Neural cell (in vitro differentiated cells): ENCODE measurements around the gene SYNPO2. TPM values are rescaled to one million over a fixed set of nuclear protein-coding genes. Genes with fewer than 3 reads are reported as not detected.

Experiments used
- H2AFZ ChIP-seq: fragments of 200-600, 300-800 bp; sonication (generic), shearing (Covaris generic); 2 replicates; pipeline ENCODE4 v1.6.0; 2014; ENCODE audit warnings: low read depth, mild to moderate bottlenecking, antibody characterized with exemption, low read length, moderate library complexity
- H3F3A ChIP-seq: fragments of 200-600 bp; shearing (Covaris generic); 2 replicates; pipeline ENCODE4 v1.6.1; 2016; ENCODE audit warnings: mild to moderate bottlenecking, moderate library complexity, mixed read lengths, antibody characterized with exemption, low read length; ENCODE audit not compliant: insufficient read depth, poor library complexity, severe bottlenecking
- H3K27ac ChIP-seq: fragments of 200-600, 300-800 bp; sonication (generic), shearing (Covaris generic); 2 replicates; pipeline ENCODE4 v1.5.1; 2014; ENCODE audit warnings: mild to moderate bottlenecking, low read length, moderate library complexity
- H3K27me3 ChIP-seq: fragments of 300-800, 200-600 bp; sonication (generic), shearing (Covaris generic); 2 replicates; pipeline ENCODE4 v1.6.0; 2014; ENCODE audit warnings: mild to moderate bottlenecking, low read depth, low read length, moderate library complexity; ENCODE audit not compliant: insufficient read depth
- H3K36me3 ChIP-seq: fragments of 300-800, 200-600 bp; sonication (generic), shearing (Covaris generic); 2 replicates; pipeline ENCODE4 v1.5.1; 2014; ENCODE audit warnings: mild to moderate bottlenecking, antibody characterized with exemption, low read length, moderate library complexity; ENCODE audit not compliant: insufficient read depth
- H3K4me2 ChIP-seq: fragments of 300-800, 200-600 bp; sonication (generic), shearing (Covaris generic); 2 replicates; pipeline ENCODE4 v1.6.0; 2014; ENCODE audit warnings: mild to moderate bottlenecking, low read length
- H3K4me3 ChIP-seq: fragments of 300-800, 200-600 bp; sonication (generic), shearing (Covaris generic); 2 replicates; pipeline ENCODE4 v1.5.1; 2014; ENCODE audit warnings: mild to moderate bottlenecking, low read length, moderate library complexity
- H3K79me2 ChIP-seq: fragments of 200-600 bp; shearing (Covaris generic); replicated peaks from 2 replicates; pipeline ENCODE4 v1.6.0; 2014; ENCODE audit warnings: mild to moderate bottlenecking, low read length, moderate library complexity; ENCODE audit not compliant: insufficient read depth
- H3K9ac ChIP-seq: fragments of 300-800, 200-600 bp; sonication (generic), shearing (Covaris generic); 2 replicates; pipeline ENCODE4 v1.6.1; 2016; ENCODE audit warnings: mild to moderate bottlenecking, low read length, mixed read lengths
- H3K9me2 ChIP-seq: fragments of 200-600 bp; shearing (Covaris generic); 2 replicates; pipeline ENCODE4 v1.6.1; 2016; ENCODE audit warnings: mild to moderate bottlenecking, low read length, mixed read lengths; ENCODE audit not compliant: insufficient read depth
- H3K9me3 ChIP-seq: fragments of 200-600, 300-800 bp; sonication (generic), shearing (Covaris generic); 2 replicates; pipeline ENCODE4 v1.6.1; 2016; ENCODE audit warnings: mild to moderate bottlenecking, mixed run types, low read length, moderate library complexity, mixed read lengths
- H4K20me1 ChIP-seq: fragments of 200-600 bp; shearing (Covaris generic); 2 replicates; pipeline ENCODE4 v1.6.1; 2016; ENCODE audit warnings: mild to moderate bottlenecking, mixed run types; ENCODE audit not compliant: insufficient read depth
- CTCF ChIP-seq: fragments of 450-650 bp; IDR thresholded peaks from 2 replicates; pipeline ENCODE4 v1.5.1; 2014; ENCODE audit warnings: antibody characterized with exemption, mild to moderate bottlenecking, moderate library complexity; ENCODE audit not compliant: poor library complexity, severe bottlenecking
- EP300 ChIP-seq: fragments of 450-650 bp; conservative IDR thresholded peaks from 2 replicates; pipeline ENCODE4 v1.6.1; 2014; ENCODE audit warnings: antibody characterized with exemption, mild to moderate bottlenecking, moderate library complexity; ENCODE audit not compliant: poor library complexity, severe bottlenecking
- EZH2 ChIP-seq: fragments of 200-600, 300-800 bp; shearing (Covaris generic), sonication (generic); IDR thresholded peaks from 2 replicates; pipeline ENCODE4 v1.6.1; 2014; ENCODE audit warnings: antibody characterized with exemption, low read length, borderline replicate concordance, mild to moderate bottlenecking; ENCODE audit not compliant: insufficient read depth, poor library complexity, severe bottlenecking
- MXI1 ChIP-seq: fragments of 450-650 bp; conservative IDR thresholded peaks from 2 replicates; pipeline ENCODE4 v1.6.1; 2014; ENCODE audit warnings: antibody characterized with exemption, mild to moderate bottlenecking; ENCODE audit not compliant: poor library complexity, severe bottlenecking
- POLR2AphosphoS5 ChIP-seq: IDR thresholded peaks from 2 replicates; pipeline ENCODE4 v1.6.1; 2012
- RAD21 ChIP-seq: fragments of 450-650 bp; conservative IDR thresholded peaks from 2 replicates; pipeline ENCODE4 v1.6.1; 2014; ENCODE audit warnings: antibody characterized with exemption, mild to moderate bottlenecking, moderate library complexity
- REST ChIP-seq: IDR thresholded peaks from 2 replicates; pipeline ENCODE4 v1.6.1; 2012; ENCODE audit warnings: borderline replicate concordance
- SMC3 ChIP-seq: fragments of 450-650 bp; conservative IDR thresholded peaks from 2 replicates; pipeline ENCODE4 v1.6.1; 2014; ENCODE audit warnings: antibody characterized with exemption, mild to moderate bottlenecking, moderate library complexity; ENCODE audit not compliant: poor library complexity
- TAF1 ChIP-seq: IDR thresholded peaks from 2 replicates; pipeline ENCODE4 v1.6.1; 2012; ENCODE audit warnings: low read depth
- polyA plus RNA-seq: library from polyadenylated mRNA; depleted of rRNA; stranded (reverse); fragments of >200 nt; gene quantifications from 2 replicates; pipeline ENCODE4 v1.2.3, GENCODE V29; 2014

The SYNPO2 gene
- polyA plus RNA-seq, 1 donor from 2014 or later: 0.14 TPM

DNA sequence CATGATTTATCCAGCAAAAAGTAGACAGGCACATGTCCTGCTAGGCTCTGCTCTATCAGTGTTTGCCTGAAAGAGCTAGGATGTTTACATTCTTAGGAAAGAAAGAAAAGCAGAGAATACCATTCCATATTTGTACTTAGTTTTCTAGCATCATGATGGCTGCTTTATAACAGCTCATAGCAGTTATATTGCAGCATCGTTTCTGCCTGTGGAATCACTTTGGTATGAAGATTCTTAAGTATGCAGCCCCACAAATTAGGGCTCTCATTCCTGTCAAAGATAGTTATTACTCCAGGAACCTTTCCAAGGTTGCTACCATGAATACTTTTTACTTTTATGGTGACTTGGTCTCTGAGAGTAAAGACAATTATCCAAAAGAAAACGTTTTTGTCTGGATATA lies 128.0 kb downstream of the SYNPO2 start:
- peak overlapping the region; percentile 41 for H3K4me2 ChIP-seq
- peak overlapping the region; percentile 1 for H3K4me3 ChIP-seq
- H4K20me1 ChIP-seq: no peaks in the 10 kb centered on the region
- no peak overlapping the region for H3K9ac ChIP-seq
- H3K36me3 ChIP-seq: no peaks in the 10 kb centered on the region
- no peaks in the 10 kb centered on the region for H3K9me3 ChIP-seq
- no peak overlapping the region for H2AFZ ChIP-seq
- no peaks in the 10 kb centered on the region for H3F3A ChIP-seq
- no peak overlapping the region for H3K27ac ChIP-seq
- H3K9me2 ChIP-seq: no peaks in the 10 kb centered on the region
- no peaks in the 10 kb centered on the region for H3K27me3 ChIP-seq
- H3K79me2 ChIP-seq: no peaks in the 10 kb centered on the region
- no peak for TF ChIP-seq CTCF
- TF ChIP-seq EP300: no peak
- TF ChIP-seq REST: no peak
- no peak for TF ChIP-seq MXI1
- no peak for TF ChIP-seq RAD21
- TF ChIP-seq EZH2: no peak
- no peak for TF ChIP-seq POLR2AphosphoS5
- TF ChIP-seq SMC3: no peak
- TF ChIP-seq TAF1: no peak

- Histone ChIP-seq H3K79me2 (no peaks in the 10 kb centered on the region), H3K9me2 (no peaks in the 10 kb centered on the region), H3K4me2 (no peak overlapping the region), H3K9me3 (no peaks in the 10 kb centered on the region), H4K20me1 (no peaks in the 10 kb centered on the region), H3K9ac (no peak overlapping the region), H3K27me3 (no peaks in the 10 kb centered on the region), H3K27ac (peak overlapping the region; percentile 57), H3F3A (no peaks in the 10 kb centered on the region), H3K36me3 (no peaks in the 10 kb centered on the region), H3K4me3 (no peak overlapping the region), H2AFZ (no peak overlapping the region)
- TF ChIP-seq EP300 (peak; percentile 93), TAF1 (no peak), POLR2AphosphoS5 (peak; percentile 69), SMC3 (no peak)
These were observed 129.0 kb downstream of the SYNPO2 start for GRCh38 chr4:119017636-119018035.

DNA sequence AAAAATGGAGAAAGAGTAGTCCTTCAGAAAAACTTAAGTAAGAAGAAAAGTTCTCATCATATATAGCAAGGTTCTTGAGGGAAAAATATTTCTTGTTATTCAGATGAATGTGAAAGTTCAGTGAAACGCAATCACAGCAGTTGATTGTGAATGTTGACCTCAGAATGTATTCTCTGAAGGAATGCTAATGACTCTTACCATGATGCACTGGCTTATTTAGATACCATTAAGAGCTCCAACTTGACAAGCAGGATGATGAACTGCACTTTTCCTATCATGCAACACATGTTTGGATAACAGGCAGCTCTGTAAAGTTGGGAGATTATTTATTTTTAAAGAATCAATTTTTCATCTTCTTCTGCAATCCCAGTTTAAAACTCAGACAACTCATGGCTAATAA lies 131.5 kb downstream of the SYNPO2 start:
- no peaks in the 10 kb centered on the region for H3F3A ChIP-seq
- no peak overlapping the region for H3K9ac ChIP-seq
- no peaks in the 10 kb centered on the region for H3K36me3 ChIP-seq
- no peaks in the 10 kb centered on the region for H3K9me2 ChIP-seq
- H3K4me3 ChIP-seq: peak overlapping the region; percentile 25
- H2AFZ ChIP-seq: no peak overlapping the region
- H3K79me2 ChIP-seq: no peaks in the 10 kb centered on the region
- TF ChIP-seq EZH2: no peak
- peak; percentile 81 for TF ChIP-seq EP300
- TF ChIP-seq SMC3: no peak
- TF ChIP-seq MXI1: no peak
- peak; percentile 75 for TF ChIP-seq POLR2AphosphoS5
- no peak for TF ChIP-seq CTCF
- TF ChIP-seq REST: peak; percentile 34
- H3K27me3 ChIP-seq: no peaks in the 10 kb centered on the region
- H3K4me2 ChIP-seq: peak overlapping the region; percentile 14
- H3K9me3 ChIP-seq: no peaks in the 10 kb centered on the region
- H3K27ac ChIP-seq: peak overlapping the region; percentile 50
- no peaks in the 10 kb centered on the region for H4K20me1 ChIP-seq
